GM12878 (cell line): ENCODE measurements around the gene TRAPPC3L. TPM values are rescaled to one million over a fixed set of nuclear protein-coding genes. Genes with fewer than 3 reads are reported as not detected.

ENCODE experiments used
- ATAC-seq: fragments of 200-7000 bp; cut with Tn5 transposase; 3 replicates; pipeline ENCODE4 v1.9.1; 2020; ENCODE audit warnings: mild to moderate bottlenecking, moderate library complexity
- BruUV-seq: library from RNA; stranded (reverse); fragments of 400-500 nt; replicated peaks from 2 replicates; lab custom pipeline; 2021; lab: Mats Ljungman, UMichigan
- CTCF ChIA-PET: fragments of 300-600 bp; sonication (Branson Sonifier 250); formaldehyde crosslinking; extraction: SDS; loops from one replicate; lab custom pipeline; 2021; ENCODE audit warnings: inconsistent platforms; lab: Yijun Ruan, JAX
- POLR2A ChIA-PET: fragments of 350-600 bp; formaldehyde crosslinking; extraction: SDS; loops from one replicate; lab custom pipeline; 2021; ENCODE audit warnings: inconsistent platforms; lab: Charles Lee
- RAD21 ChIA-PET: fragments of 300-600 bp; sonication (Branson Sonifier 250); formaldehyde crosslinking; loops from one replicate; lab custom pipeline; 2023; ENCODE audit warnings: antibody characterized with exemption; ENCODE audit not compliant: unreplicated experiment; lab: Charles Lee
- SMC1A ChIA-PET: fragments of 300-600 bp; sonication (Branson Sonifier 250); formaldehyde crosslinking; loops from one replicate; lab custom pipeline; 2023; ENCODE audit not compliant: unreplicated experiment, uncharacterized antibody; lab: Charles Lee
- DNase-seq: peaks from one replicate; pipeline ENCODE4 v3.0.0-alpha.2; 2011; ENCODE audit warnings: low read depth, low spot score
- FAIRE-seq: peaks from 3 replicates; lab custom pipeline; 2011; peaks lifted over from hg19 to GRCh38; lab: Jason Lieb, UNC
- H2AFZ ChIP-seq: 2 replicates; pipeline ENCODE4 v1.6.0; 2011; ENCODE audit warnings: low read depth, low read length, control low read depth; ENCODE audit not compliant: control insufficient read depth
- H3K27ac ChIP-seq: 2 replicates; pipeline ENCODE4 v1.5.1; 2011; ENCODE audit warnings: control low read depth; ENCODE audit not compliant: control insufficient read depth, insufficient read depth
- H3K27me3 ChIP-seq, 2 experiments: replicated peaks in 1 of 2; 2 replicates each; pipeline versions ENCODE4 v1.6.0 to v1.6.1; 2011; ENCODE audit warnings: low read length in 1 of 2; ENCODE audit not compliant: control insufficient read depth in 2 of 2, insufficient read depth in 2 of 2
- H3K36me3 ChIP-seq, 2 experiments: 2 replicates each; pipeline ENCODE4 v1.5.1; 2011; ENCODE audit warnings: low read length in 1 of 2; ENCODE audit not compliant: control insufficient read depth in 2 of 2, insufficient read depth in 2 of 2
- H3K4me1 ChIP-seq: 2 replicates; pipeline ENCODE4 v1.6.1; 2011; ENCODE audit warnings: mild to moderate bottlenecking, low read length, moderate library complexity, mixed read lengths; ENCODE audit not compliant: control insufficient read depth, insufficient read depth
- H3K4me2 ChIP-seq: 2 replicates; pipeline ENCODE4 v1.6.0; 2011; ENCODE audit warnings: control low read depth; ENCODE audit not compliant: control insufficient read depth, insufficient read depth
- H3K4me3 ChIP-seq: fragments of 200-600 bp; sonication (generic); 2 replicates; pipeline ENCODE4 v1.5.1; 2016
- H3K79me2 ChIP-seq: 2 replicates; pipeline ENCODE4 v1.6.0; 2011; ENCODE audit warnings: low read length; ENCODE audit not compliant: control insufficient read depth, insufficient read depth
- H3K9ac ChIP-seq: 2 replicates; pipeline ENCODE4 v1.8.0; 2011; ENCODE audit warnings: low read length, control low read depth, mixed read lengths; ENCODE audit not compliant: control insufficient read depth, insufficient read depth
- H3K9me3 ChIP-seq: replicated peaks from 3 replicates; pipeline ENCODE4 v1.5.1; 2011; ENCODE audit warnings: mild to moderate bottlenecking, low read length; ENCODE audit not compliant: control insufficient read depth, insufficient read depth
- H4K20me1 ChIP-seq: 2 replicates; pipeline ENCODE4 v1.6.0; 2011; ENCODE audit not compliant: control insufficient read depth, insufficient read depth
- BACH1 ChIP-seq: fragments of 450-650 bp; IDR thresholded peaks from 2 replicates; pipeline ENCODE4 v1.6.1; 2017; ENCODE audit warnings: mild to moderate bottlenecking, borderline replicate concordance
- CEBPZ ChIP-seq: fragments of 150-350 bp; IDR thresholded peaks from 2 replicates; pipeline ENCODE4 v1.6.1; 2016; ENCODE audit warnings: low read depth, low read length
- CREM ChIP-seq: IDR thresholded peaks from 2 replicates; pipeline ENCODE4 v1.6.1; 2014; ENCODE audit warnings: antibody characterized with exemption, low read depth
- CTCF ChIP-seq, 3 experiments: IDR thresholded peaks in 2 of 3; conservative IDR thresholded peaks in 1 of 3; 2 replicates each; pipeline ENCODE4 v1.5.1; 2011; ENCODE audit warnings: low read depth in 3 of 3, low read length in 3 of 3, mild to moderate bottlenecking in 3 of 3, control low read depth in 2 of 3, moderate library complexity in 2 of 3, inconsistent platforms in 1 of 3, mixed read lengths in 1 of 3; ENCODE audit not compliant: control insufficient read depth in 2 of 3, insufficient read depth in 1 of 3; ENCODE audit errors: extremely low read depth in 1 of 3
- E4F1 ChIP-seq: fragments of 450-650 bp; IDR thresholded peaks from 2 replicates; pipeline ENCODE4 v1.6.1; 2018; ENCODE audit warnings: borderline replicate concordance, mild to moderate bottlenecking; ENCODE audit not compliant: partially characterized antibody
- IRF4 ChIP-seq: IDR thresholded peaks from 2 replicates; pipeline ENCODE4 v1.6.1; 2011; ENCODE audit warnings: low read depth, low read length
- KAT2A ChIP-seq: conservative IDR thresholded peaks from 2 replicates; pipeline ENCODE4 v1.6.1; 2011; ENCODE audit warnings: low read depth, low read length; ENCODE audit not compliant: control insufficient read depth
- NR2C2 ChIP-seq: IDR thresholded peaks from 2 replicates; pipeline ENCODE4 v1.6.1; 2011; ENCODE audit warnings: borderline replicate concordance, low read depth; ENCODE audit not compliant: control insufficient read depth, insufficient read length
- RB1 ChIP-seq: fragments of 450-650 bp; formaldehyde crosslinking; IDR thresholded peaks from 2 replicates; pipeline ENCODE4 v1.6.1; 2017; ENCODE audit warnings: mild to moderate bottlenecking, borderline replicate concordance
- TARDBP ChIP-seq: IDR thresholded peaks from 2 replicates; pipeline ENCODE4 v1.6.1; 2016; ENCODE audit warnings: borderline replicate concordance
- USF1 ChIP-seq: IDR thresholded peaks from 2 replicates; pipeline ENCODE4 v1.6.1; 2011; ENCODE audit warnings: borderline replicate concordance, low read depth, mild to moderate bottlenecking, moderate library complexity, mixed read lengths, low read length; ENCODE audit not compliant: insufficient read depth; ENCODE audit errors: extremely low read length
- WRNIP1 ChIP-seq: IDR thresholded peaks from 2 replicates; pipeline ENCODE4 v1.6.1; 2011; ENCODE audit warnings: low read depth, low read length, improper control_type of control experiment, borderline replicate concordance
- WGBS: methylation state at CpG from one replicate; pipeline ENCODE4 v1.1.6; 2016; ENCODE audit warnings: low lambda C conversion rate; ENCODE audit not compliant: insufficient replicate concordance, insufficient coverage; ENCODE audit errors: missing lambda C conversion rate; 5-methylcytosine and 5-hydroxymethylcytosine counted together
- in situ Hi-C: fragments of 300-500 bp; cut with MboI; formaldehyde crosslinking; loops from 9 replicates; pipeline ENCODE4 v1.14.3; 2018; ENCODE audit warnings: mixed read lengths
- intact Hi-C: fragments of 100-400 bp; cut with micrococcal nuclease; formaldehyde crosslinking; loops from one replicate; pipeline ENCODE4 v1.14.2; 2022; ENCODE audit not compliant: unreplicated experiment
- polyA plus RNA-seq, 11 experiments: library from polyadenylated mRNA; depleted of rRNA in 4 of 11; unstranded in 6 of 11; stranded (reverse) in 5 of 11; fragments of >200 nt; fragmentation: Nextera tagmentation in 4 of 11; fragmentation: Illumina TruSeq in 1 of 11; extraction: Ambion mirVana in 4 of 11; extraction: Trizol in 1 of 11; gene quantifications; 1 replicate in 1 of 11; 2 replicates in 10 of 11; pipeline versions ENCODE4 v1.2.1 to v1.2.3, GENCODE V29; 2011 to 2016; ENCODE audit warnings: inconsistent platforms in 2 of 11, missing spikeins in 2 of 11, low read depth in 1 of 11
- total RNA-seq, 4 experiments: library from RNA; depleted of rRNA in 3 of 4; stranded (reverse); fragments of >200 nt in 3 of 4; fragmentation: Illumina TruSeq in 1 of 4; extraction: Trizol in 1 of 4; gene quantifications; 2 replicates each; pipeline versions ENCODE4 v1.2.1 to v1.2.3, GENCODE V29; 2013 to 2021
- TF ChIP-seq, protein P1 (sequence below): fragments of 450-650 bp; conservative IDR thresholded peaks from 2 replicates; pipeline ENCODE4 v1.6.1; 2017; ENCODE audit warnings: mild to moderate bottlenecking, moderate library complexity

TRAPPC3L gene
- total and polyA plus RNA-seq, 10 of the 15 experiments (the other 5 are each of a cell fraction or from before 2014, with no cell fraction given), result not detected

DNA sequence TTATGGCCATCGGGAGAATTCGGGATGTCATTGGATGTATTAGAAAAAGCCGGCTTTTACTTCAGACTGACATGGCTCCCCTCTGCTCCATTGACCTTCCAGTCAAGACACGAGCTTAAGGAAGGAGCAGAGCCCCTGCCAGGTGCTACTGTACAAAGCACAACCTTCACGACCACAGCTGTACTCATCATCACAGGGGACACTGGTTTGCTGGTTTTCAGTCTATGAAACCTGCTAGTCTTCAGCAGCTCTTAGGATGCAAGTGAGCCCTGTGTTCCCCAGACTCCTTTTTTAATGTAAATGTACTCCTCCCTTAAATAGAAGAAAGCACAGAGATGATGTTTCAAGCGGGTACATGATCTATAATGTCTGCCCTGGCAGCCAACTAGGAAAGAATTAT, 1.9 kb upstream of the TRAPPC3L start:
- DNase-seq (no peak), FAIRE-seq (no peak), ATAC-seq (no peak)
- Histone ChIP-seq H4K20me1 (no peaks in the 10 kb centered on the region), H3K4me3 (no peak overlapping the region), H3K9me3 (no peaks in the 10 kb centered on the region), H3K9ac (no peak overlapping the region), H3K27me3 (peaks cover 0 to 4% of the 10 kb centered on the region in 2 experiments; a peak in 1 of 4 replicates), H2AFZ (no peak overlapping the region), H3K4me2 (no peak overlapping the region), H3K4me1 (no peaks in the 10 kb centered on the region), H3K79me2 (no peaks in the 10 kb centered on the region), H3K36me3 (no peaks in the 10 kb centered on the region), H3K27ac (no peak overlapping the region)
- intact Hi-C loops (no loop called here), in situ Hi-C loops (no loop called here)
- no TSS peak for BruUV-seq
- ChIA-PET SMC1A (no interaction called here), RAD21 (no interaction called here), CTCF (interaction anchor here (1.3 kb wide), 1 partner anchor 9 kb away, joined by 3 read pairs; no protein-coding TSS in a partner anchor), POLR2A (interaction anchor here (0.5 kb wide), 1 partner anchor 536 kb away, joined by 4 read pairs; no protein-coding TSS in a partner anchor)
- WGBS, result 55% methylated on average over 6 of the region's 6 CpGs
- TF ChIP-seq CTCF (IDR thresholded peaks at IDR 0.05 in 2 of 3, conservative IDR thresholded peaks at IDR 0.05 in 1 of 3; ENCODE audit: control insufficient read depth in 2 of 3, extremely low read depth in 1 of 3, insufficient read depth in 1 of 3, low read depth in 3 of 3, low read length in 3 of 3) (no peak), BACH1 (no peak), NR2C2 (no peak), CEBPZ (no peak), USF1 (no peak), IRF4 (no peak), CREM (no peak), RB1 (no peak), WRNIP1 (no peak), TARDBP (no peak), KAT2A (no peak), E4F1 (no peak)
- TF ChIP-seq, protein P1, sequence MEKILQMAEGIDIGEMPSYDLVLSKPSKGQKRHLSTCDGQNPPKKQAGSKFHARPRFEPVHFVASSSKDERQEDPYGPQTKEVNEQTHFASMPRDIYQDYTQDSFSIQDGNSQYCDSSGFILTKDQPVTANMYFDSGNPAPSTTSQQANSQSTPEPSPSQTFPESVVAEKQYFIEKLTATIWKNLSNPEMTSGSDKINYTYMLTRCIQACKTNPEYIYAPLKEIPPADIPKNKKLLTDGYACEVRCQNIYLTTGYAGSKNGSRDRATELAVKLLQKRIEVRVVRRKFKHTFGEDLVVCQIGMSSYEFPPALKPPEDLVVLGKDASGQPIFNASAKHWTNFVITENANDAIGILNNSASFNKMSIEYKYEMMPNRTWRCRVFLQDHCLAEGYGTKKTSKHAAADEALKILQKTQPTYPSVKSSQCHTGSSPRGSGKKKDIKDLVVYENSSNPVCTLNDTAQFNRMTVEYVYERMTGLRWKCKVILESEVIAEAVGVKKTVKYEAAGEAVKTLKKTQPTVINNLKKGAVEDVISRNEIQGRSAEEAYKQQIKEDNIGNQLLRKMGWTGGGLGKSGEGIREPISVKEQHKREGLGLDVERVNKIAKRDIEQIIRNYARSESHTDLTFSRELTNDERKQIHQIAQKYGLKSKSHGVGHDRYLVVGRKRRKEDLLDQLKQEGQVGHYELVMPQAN, result no peak
